ENCODE measurements around the gene PHACTR2.

PHACTR2 gene

DNA sequence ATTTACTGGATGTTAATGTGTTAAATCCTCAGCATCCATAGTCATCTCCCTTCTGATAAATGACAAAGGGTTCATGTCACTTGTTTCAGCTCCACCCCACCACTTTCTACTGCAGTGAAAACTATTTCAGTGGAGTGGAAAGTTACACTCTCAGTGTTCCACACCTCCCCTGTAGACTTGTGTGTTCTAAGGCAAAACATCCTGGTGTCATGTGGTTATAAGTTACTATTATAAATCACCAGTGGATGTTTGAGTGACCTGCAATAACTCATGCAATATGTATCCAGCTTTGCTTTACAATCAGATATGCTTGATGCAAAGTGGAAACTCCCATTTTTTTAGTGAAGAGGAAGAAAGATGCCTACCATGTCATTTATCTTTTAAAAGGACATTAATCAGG is 83.3 kb downstream of the PHACTR2 start:
- Histone ChIP-seq H3K4me3 (replicated peaks; ENCODE audit: insufficient read depth, low read length) (no peak overlapping the region), H3K27ac (replicated peaks) (no peak overlapping the region), H3K27me3 (ENCODE audit: insufficient read depth, poor library complexity, severe bottlenecking) (no peaks in the 10 kb centered on the region)
- TF ChIP-seq, protein P1, sequence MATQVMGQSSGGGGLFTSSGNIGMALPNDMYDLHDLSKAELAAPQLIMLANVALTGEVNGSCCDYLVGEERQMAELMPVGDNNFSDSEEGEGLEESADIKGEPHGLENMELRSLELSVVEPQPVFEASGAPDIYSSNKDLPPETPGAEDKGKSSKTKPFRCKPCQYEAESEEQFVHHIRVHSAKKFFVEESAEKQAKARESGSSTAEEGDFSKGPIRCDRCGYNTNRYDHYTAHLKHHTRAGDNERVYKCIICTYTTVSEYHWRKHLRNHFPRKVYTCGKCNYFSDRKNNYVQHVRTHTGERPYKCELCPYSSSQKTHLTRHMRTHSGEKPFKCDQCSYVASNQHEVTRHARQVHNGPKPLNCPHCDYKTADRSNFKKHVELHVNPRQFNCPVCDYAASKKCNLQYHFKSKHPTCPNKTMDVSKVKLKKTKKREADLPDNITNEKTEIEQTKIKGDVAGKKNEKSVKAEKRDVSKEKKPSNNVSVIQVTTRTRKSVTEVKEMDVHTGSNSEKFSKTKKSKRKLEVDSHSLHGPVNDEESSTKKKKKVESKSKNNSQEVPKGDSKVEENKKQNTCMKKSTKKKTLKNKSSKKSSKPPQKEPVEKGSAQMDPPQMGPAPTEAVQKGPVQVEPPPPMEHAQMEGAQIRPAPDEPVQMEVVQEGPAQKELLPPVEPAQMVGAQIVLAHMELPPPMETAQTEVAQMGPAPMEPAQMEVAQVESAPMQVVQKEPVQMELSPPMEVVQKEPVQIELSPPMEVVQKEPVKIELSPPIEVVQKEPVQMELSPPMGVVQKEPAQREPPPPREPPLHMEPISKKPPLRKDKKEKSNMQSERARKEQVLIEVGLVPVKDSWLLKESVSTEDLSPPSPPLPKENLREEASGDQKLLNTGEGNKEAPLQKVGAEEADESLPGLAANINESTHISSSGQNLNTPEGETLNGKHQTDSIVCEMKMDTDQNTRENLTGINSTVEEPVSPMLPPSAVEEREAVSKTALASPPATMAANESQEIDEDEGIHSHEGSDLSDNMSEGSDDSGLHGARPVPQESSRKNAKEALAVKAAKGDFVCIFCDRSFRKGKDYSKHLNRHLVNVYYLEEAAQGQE (IDR thresholded peaks at IDR 0.05; ENCODE audit: insufficient replicate concordance, low read depth), result no peak
- TF ChIP-seq POLR2AphosphoS5 (IDR thresholded peaks at IDR 0.05; ENCODE audit: low read depth) (no peak), GABPA (IDR thresholded peaks at IDR 0.05; ENCODE audit: low read depth) (no peak), CTCF (IDR thresholded peaks at IDR 0.05; ENCODE audit: insufficient read depth, low read length) (no peak), SPI1 (IDR thresholded peaks at IDR 0.05; ENCODE audit: borderline replicate concordance, low read depth) (no peak)
- DNase-seq (ENCODE audit: low read depth in 1 of 2, low spot score in 1 of 2), result no peak

GRCh38 chr6:143762126-143762525 is 84.4 kb downstream of the PHACTR2 start:
- TF ChIP-seq GABPA (IDR thresholded peaks at IDR 0.05; ENCODE audit: low read depth) (no peak), POLR2AphosphoS5 (IDR thresholded peaks at IDR 0.05; ENCODE audit: low read depth) (no peak), CTCF (IDR thresholded peaks at IDR 0.05; ENCODE audit: insufficient read depth, low read length) (no peak)

GRCh38 chr6:143765422-143766184 is 87.8 kb downstream of the PHACTR2 start:
- Histone ChIP-seq H3K27me3 (ENCODE audit: insufficient read depth, poor library complexity, severe bottlenecking) (no peaks in the 10 kb centered on the region), H3K4me3 (replicated peaks; ENCODE audit: insufficient read depth, low read length) (no peak overlapping the region), H3K27ac (replicated peaks) (no peak overlapping the region)
- TF ChIP-seq SPI1 (IDR thresholded peaks at IDR 0.05; ENCODE audit: borderline replicate concordance, low read depth) (no peak), POLR2AphosphoS5 (IDR thresholded peaks at IDR 0.05; ENCODE audit: low read depth) (no peak), CTCF (IDR thresholded peaks at IDR 0.05; ENCODE audit: insufficient read depth, low read length) (no peak), GABPA (IDR thresholded peaks at IDR 0.05; ENCODE audit: low read depth) (no peak)
- TF ChIP-seq, protein P1 (IDR thresholded peaks at IDR 0.05; ENCODE audit: insufficient replicate concordance, low read depth), result no peak
- no peak for DNase-seq (ENCODE audit: low read depth in 1 of 2, low spot score in 1 of 2)

More at GRCh38 chr6:143762126-143762525, 84.4 kb downstream of the PHACTR2 start:
- DNase-seq (ENCODE audit: low read depth in 1 of 2, low spot score in 1 of 2), result no peak
- H3K27me3 ChIP-seq (ENCODE audit: insufficient read depth, poor library complexity, severe bottlenecking), result no peaks in the 10 kb centered on the region
- H3K4me3 ChIP-seq (replicated peaks; ENCODE audit: insufficient read depth, low read length), result no peak overlapping the region
- no peak overlapping the region for H3K27ac ChIP-seq (replicated peaks)

DNA sequence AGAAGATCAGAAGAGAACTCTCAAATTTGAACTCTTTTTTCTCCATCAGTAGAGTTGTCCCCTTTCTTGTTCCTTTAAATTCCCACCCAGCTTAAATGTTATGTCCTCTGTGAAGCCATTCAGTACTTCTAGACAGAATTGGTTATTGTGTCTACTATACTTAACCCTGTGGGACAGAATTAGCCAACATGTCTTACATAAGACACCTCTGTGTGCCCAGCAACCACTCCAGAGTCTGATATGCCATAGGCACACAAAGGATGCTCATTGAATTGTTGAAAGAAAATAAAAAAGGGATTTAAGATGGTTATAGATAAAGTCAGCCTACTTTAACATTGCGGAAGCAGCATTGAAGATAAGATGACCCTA is 88.4 kb downstream of the PHACTR2 start:
- Histone ChIP-seq H3K27ac (replicated peaks) (no peak overlapping the region), H3K27me3 (ENCODE audit: insufficient read depth, poor library complexity, severe bottlenecking) (no peaks in the 10 kb centered on the region), H3K4me3 (replicated peaks; ENCODE audit: insufficient read depth, low read length) (no peak overlapping the region)
- TF ChIP-seq, protein P1 (IDR thresholded peaks at IDR 0.05; ENCODE audit: insufficient replicate concordance, low read depth), result no peak
- no peak for TF ChIP-seq GABPA (IDR thresholded peaks at IDR 0.05; ENCODE audit: low read depth)
- no peak for TF ChIP-seq CTCF (IDR thresholded peaks at IDR 0.05; ENCODE audit: insufficient read depth, low read length)
- no peak for TF ChIP-seq POLR2AphosphoS5 (IDR thresholded peaks at IDR 0.05; ENCODE audit: low read depth)
- no peak for TF ChIP-seq SPI1 (IDR thresholded peaks at IDR 0.05; ENCODE audit: borderline replicate concordance, low read depth)
- DNase-seq (ENCODE audit: low read depth in 1 of 2, low spot score in 1 of 2), result no peak

Data from HL-60 (cell line).